ENCODE data around the gene PCBD2. TPM values are rescaled to one million over a fixed set of nuclear protein-coding genes. Genes with fewer than 3 reads are reported as not detected.

Gene PCBD2
- polyA plus RNA-seq, 3 donors: 9.0 to 12.6 (median 9.0) TPM

- Mint-ChIP-seq H3K9me3 (peaks cover 0 to 7% (median 0%) of the 10 kb centered on the region in 7 donors), H3K36me3 (peaks cover 59 to 67% of the 10 kb centered on the region in 2 donors), H3K4me1 (no peaks in the 10 kb centered on the region), H3K27me3 (ENCODE audit: low read depth in 3 of 3) (no peaks in the 10 kb centered on the region), H3K4me3 (no peak overlapping the region), H3K27ac (peak overlapping the region in 2 of 7 donors; percentile 21 to 35)
- no peaks in the 10 kb centered on the region for H3K27me3 ChIP-seq (ENCODE audit: control insufficient read depth in 2 of 2, insufficient read depth in 2 of 2, low read length in 2 of 2)
- H2AFZ ChIP-seq (ENCODE audit: insufficient read depth, low read depth, low read length, poor library complexity, severe bottlenecking): no peak overlapping the region
- peaks cover 20% of the 10 kb centered on the region for H4K20me1 ChIP-seq (ENCODE audit: insufficient read depth, low read length)
- no peak overlapping the region for H3K9ac ChIP-seq (ENCODE audit: insufficient read depth, low read length, poor library complexity, severe bottlenecking)
- DNase-seq: no peak
- no peak overlapping the region for H3K4me3 ChIP-seq (replicated peaks in 1 of 3; ENCODE audit: low read depth in 2 of 3, low read length in 3 of 3)
- H3K79me2 ChIP-seq (ENCODE audit: insufficient read depth, low read length): peaks cover 3% of the 10 kb centered on the region
- H3K4me2 ChIP-seq (replicated peaks; ENCODE audit: extremely low read depth, low read length, poor library complexity, severe bottlenecking): no peak overlapping the region
- no peak overlapping the region for H3K27ac ChIP-seq (ENCODE audit: low read depth in 1 of 2, low read length in 2 of 2)
- no peaks in the 10 kb centered on the region for H3K9me3 ChIP-seq (replicated peaks in 1 of 2; ENCODE audit: control insufficient read depth in 1 of 2, insufficient read depth in 1 of 2, low read length in 2 of 2)
- peaks cover 45 to 86% of the 10 kb centered on the region in 2 donors for H3K36me3 ChIP-seq (replicated peaks in 1 of 2; ENCODE audit: control insufficient read depth in 1 of 2, insufficient read depth in 2 of 2, low read length in 2 of 2)
- TF ChIP-seq, protein P1, sequence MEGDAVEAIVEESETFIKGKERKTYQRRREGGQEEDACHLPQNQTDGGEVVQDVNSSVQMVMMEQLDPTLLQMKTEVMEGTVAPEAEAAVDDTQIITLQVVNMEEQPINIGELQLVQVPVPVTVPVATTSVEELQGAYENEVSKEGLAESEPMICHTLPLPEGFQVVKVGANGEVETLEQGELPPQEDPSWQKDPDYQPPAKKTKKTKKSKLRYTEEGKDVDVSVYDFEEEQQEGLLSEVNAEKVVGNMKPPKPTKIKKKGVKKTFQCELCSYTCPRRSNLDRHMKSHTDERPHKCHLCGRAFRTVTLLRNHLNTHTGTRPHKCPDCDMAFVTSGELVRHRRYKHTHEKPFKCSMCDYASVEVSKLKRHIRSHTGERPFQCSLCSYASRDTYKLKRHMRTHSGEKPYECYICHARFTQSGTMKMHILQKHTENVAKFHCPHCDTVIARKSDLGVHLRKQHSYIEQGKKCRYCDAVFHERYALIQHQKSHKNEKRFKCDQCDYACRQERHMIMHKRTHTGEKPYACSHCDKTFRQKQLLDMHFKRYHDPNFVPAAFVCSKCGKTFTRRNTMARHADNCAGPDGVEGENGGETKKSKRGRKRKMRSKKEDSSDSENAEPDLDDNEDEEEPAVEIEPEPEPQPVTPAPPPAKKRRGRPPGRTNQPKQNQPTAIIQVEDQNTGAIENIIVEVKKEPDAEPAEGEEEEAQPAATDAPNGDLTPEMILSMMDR (IDR thresholded peaks at IDR 0.05): no peak
- intact Hi-C loops (cut with micrococcal nuclease): no loop called here
- no CpG with 5 or more reads among the region's 3 CpGs for WGBS (ENCODE audit: insufficient coverage)
- no peaks in the 10 kb centered on the region for H3K4me1 ChIP-seq (ENCODE audit: control insufficient read depth in 1 of 2, insufficient read depth in 2 of 2, low read length in 2 of 2)
These were observed 12.6 kb upstream of the PCBD2 start for GRCh38 chr5:134892282-134892681.

GRCh38 chr5:134892926-134893325 is 12.0 kb upstream of the PCBD2 start:
- H3K4me2 ChIP-seq (replicated peaks; ENCODE audit: extremely low read depth, low read length, poor library complexity, severe bottlenecking): no peak overlapping the region
- H3K36me3 ChIP-seq (replicated peaks in 1 of 2; ENCODE audit: control insufficient read depth in 1 of 2, insufficient read depth in 2 of 2, low read length in 2 of 2): peaks cover 44 to 87% of the 10 kb centered on the region in 2 donors
- intact Hi-C loops (cut with micrococcal nuclease): no loop called here
- H3K27ac Mint-ChIP-seq: peak overlapping the region in 1 of 7 donors; percentile 33
- H3K27ac ChIP-seq (ENCODE audit: low read depth in 1 of 2, low read length in 2 of 2): no peak overlapping the region
- peaks cover 13% of the 10 kb centered on the region for H4K20me1 ChIP-seq (ENCODE audit: insufficient read depth, low read length)
- H3K9me3 ChIP-seq (replicated peaks in 1 of 2; ENCODE audit: control insufficient read depth in 1 of 2, insufficient read depth in 1 of 2, low read length in 2 of 2): no peaks in the 10 kb centered on the region
- no peaks in the 10 kb centered on the region for H3K27me3 Mint-ChIP-seq (ENCODE audit: low read depth in 3 of 3)
- H3K4me1 Mint-ChIP-seq: no peaks in the 10 kb centered on the region
- H3K4me3 ChIP-seq (replicated peaks in 1 of 3; ENCODE audit: low read depth in 2 of 3, low read length in 3 of 3): no peak overlapping the region
- TF ChIP-seq, protein P1 (IDR thresholded peaks at IDR 0.05): no peak
- H3K36me3 Mint-ChIP-seq: peaks cover 54 to 67% of the 10 kb centered on the region in 2 donors
- no peaks in the 10 kb centered on the region for H3K4me1 ChIP-seq (ENCODE audit: control insufficient read depth in 1 of 2, insufficient read depth in 2 of 2, low read length in 2 of 2)
- H2AFZ ChIP-seq (ENCODE audit: insufficient read depth, low read depth, low read length, poor library complexity, severe bottlenecking): no peak overlapping the region
- no peaks in the 10 kb centered on the region for H3K27me3 ChIP-seq (ENCODE audit: control insufficient read depth in 2 of 2, insufficient read depth in 2 of 2, low read length in 2 of 2)
- no peak overlapping the region for H3K9ac ChIP-seq (ENCODE audit: insufficient read depth, low read length, poor library complexity, severe bottlenecking)
- peaks cover 0 to 7% (median 0%) of the 10 kb centered on the region in 7 donors for H3K9me3 Mint-ChIP-seq
- WGBS (ENCODE audit: insufficient coverage): no CpG with 5 or more reads among the region's 2 CpGs
- no peak for DNase-seq
- peaks cover 3% of the 10 kb centered on the region for H3K79me2 ChIP-seq (ENCODE audit: insufficient read depth, low read length)
- H3K4me3 Mint-ChIP-seq: no peak overlapping the region

Measured in CD14-positive monocyte (primary cell).